ENCODE data around the gene EVC. TPM values are rescaled to one million over a fixed set of nuclear protein-coding genes. Genes with fewer than 3 reads are reported as not detected.

Gene EVC
- total RNA-seq, 1 experiment from 2014 or later: 17.3 TPM

DNA sequence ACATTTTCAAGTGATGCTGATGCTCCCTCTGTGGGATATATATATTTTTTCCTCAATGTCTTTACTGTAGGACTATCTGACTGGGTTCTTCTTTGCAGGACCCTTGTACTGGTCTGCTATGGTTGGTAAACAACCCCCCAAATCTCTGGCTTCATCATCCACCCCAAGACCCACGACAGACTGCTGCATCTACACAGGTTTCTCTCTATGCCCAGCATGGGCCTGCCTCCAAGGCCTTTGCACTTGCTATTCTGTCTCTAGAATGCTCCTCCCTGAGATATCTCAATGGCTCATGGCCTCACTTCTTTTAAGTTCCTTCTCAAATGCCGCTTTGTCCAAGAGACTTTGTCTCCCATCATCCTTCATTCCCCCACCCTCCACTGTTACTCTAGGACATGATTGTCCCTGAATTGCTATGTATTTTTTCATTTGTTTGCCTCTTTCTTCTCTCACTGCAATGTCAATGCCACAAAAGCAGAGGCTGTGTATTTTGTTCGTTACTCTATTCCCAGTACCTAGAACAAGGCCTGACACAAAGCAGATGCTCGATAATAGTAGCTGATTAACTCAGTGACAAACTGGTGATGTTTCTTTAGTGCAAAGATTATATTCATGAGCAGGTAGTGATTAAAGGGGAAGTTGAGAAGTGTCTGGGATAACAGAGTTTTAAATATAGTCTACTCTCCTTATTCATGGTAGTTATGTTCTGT is 6.6 kb downstream of the EVC start:
- CTCF ChIA-PET: no interaction called here
- no peak for DNase-seq (ENCODE audit: low spot score)
- Histone ChIP-seq H3K4me3 (ENCODE audit: low read depth, low read length, poor library complexity, severe bottlenecking) (no peak overlapping the region), H3K9me3 (ENCODE audit: low read depth, low read length, poor library complexity, severe bottlenecking) (peaks cover 9% of the 10 kb centered on the region), H3K36me3 (ENCODE audit: insufficient read depth, low read length, poor library complexity, severe bottlenecking) (peaks cover 4% of the 10 kb centered on the region), H3K27me3 (replicated peaks; ENCODE audit: insufficient read depth, low read depth, low read length, poor library complexity) (no peaks in the 10 kb centered on the region), H3K4me1 (ENCODE audit: insufficient read depth, low read length, poor library complexity, severe bottlenecking) (no peaks in the 10 kb centered on the region), H3K27ac (ENCODE audit: low read depth, low read length, poor library complexity, severe bottlenecking) (no peak overlapping the region)
- no TSS peak for BruUV-seq (replicated peaks)
- POLR2A ChIA-PET (ENCODE audit: low non-redundant PET): no interaction called here
- intact Hi-C loops (cut with micrococcal nuclease; ENCODE audit: unreplicated experiment): no loop called here
- TF ChIP-seq EZH2 (IDR thresholded peaks at IDR 0.05; ENCODE audit: borderline replicate concordance, low read depth, low read length, poor library complexity, severe bottlenecking): no peak
- TF ChIP-seq, protein P1, sequence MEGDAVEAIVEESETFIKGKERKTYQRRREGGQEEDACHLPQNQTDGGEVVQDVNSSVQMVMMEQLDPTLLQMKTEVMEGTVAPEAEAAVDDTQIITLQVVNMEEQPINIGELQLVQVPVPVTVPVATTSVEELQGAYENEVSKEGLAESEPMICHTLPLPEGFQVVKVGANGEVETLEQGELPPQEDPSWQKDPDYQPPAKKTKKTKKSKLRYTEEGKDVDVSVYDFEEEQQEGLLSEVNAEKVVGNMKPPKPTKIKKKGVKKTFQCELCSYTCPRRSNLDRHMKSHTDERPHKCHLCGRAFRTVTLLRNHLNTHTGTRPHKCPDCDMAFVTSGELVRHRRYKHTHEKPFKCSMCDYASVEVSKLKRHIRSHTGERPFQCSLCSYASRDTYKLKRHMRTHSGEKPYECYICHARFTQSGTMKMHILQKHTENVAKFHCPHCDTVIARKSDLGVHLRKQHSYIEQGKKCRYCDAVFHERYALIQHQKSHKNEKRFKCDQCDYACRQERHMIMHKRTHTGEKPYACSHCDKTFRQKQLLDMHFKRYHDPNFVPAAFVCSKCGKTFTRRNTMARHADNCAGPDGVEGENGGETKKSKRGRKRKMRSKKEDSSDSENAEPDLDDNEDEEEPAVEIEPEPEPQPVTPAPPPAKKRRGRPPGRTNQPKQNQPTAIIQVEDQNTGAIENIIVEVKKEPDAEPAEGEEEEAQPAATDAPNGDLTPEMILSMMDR (conservative IDR thresholded peaks at IDR 0.05; ENCODE audit: low read depth, low read length): no peak

DNA sequence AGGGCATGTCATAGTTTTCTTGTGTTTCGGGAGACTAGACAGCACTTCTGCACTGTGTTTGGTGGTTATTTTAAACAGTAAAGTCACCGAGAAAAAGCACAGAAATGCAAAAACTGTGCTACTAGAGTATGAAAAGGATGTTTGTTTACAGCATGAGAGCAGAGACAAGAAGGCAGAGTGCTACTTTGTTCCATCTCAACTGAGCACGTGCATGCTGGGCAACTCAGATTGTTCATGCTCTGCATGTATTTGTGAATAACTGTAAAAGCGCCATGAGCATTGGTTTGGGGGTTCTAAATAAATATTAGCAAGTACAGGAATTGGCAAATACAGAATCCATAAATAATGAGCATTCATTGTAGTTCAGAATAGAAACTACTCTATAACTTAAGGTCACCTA is 7.4 kb downstream of the EVC start:
- H3K27me3 ChIP-seq (replicated peaks; ENCODE audit: insufficient read depth, low read depth, low read length, poor library complexity): no peaks in the 10 kb centered on the region
- no peak overlapping the region for H3K4me3 ChIP-seq (ENCODE audit: low read depth, low read length, poor library complexity, severe bottlenecking)
- ChIA-PET CTCF (no interaction called here), POLR2A (ENCODE audit: low non-redundant PET) (no interaction called here)
- intact Hi-C loops (cut with micrococcal nuclease; ENCODE audit: unreplicated experiment): no loop called here
- no peaks in the 10 kb centered on the region for H3K4me1 ChIP-seq (ENCODE audit: insufficient read depth, low read length, poor library complexity, severe bottlenecking)
- BruUV-seq (replicated peaks): no TSS peak
- TF ChIP-seq, protein P1 (conservative IDR thresholded peaks at IDR 0.05; ENCODE audit: low read depth, low read length): no peak
- TF ChIP-seq EZH2 (IDR thresholded peaks at IDR 0.05; ENCODE audit: borderline replicate concordance, low read depth, low read length, poor library complexity, severe bottlenecking): no peak
- no peak overlapping the region for H3K27ac ChIP-seq (ENCODE audit: low read depth, low read length, poor library complexity, severe bottlenecking)
- no peak for DNase-seq (ENCODE audit: low spot score)
- peaks cover 9% of the 10 kb centered on the region for H3K9me3 ChIP-seq (ENCODE audit: low read depth, low read length, poor library complexity, severe bottlenecking)
- peaks cover 4% of the 10 kb centered on the region for H3K36me3 ChIP-seq (ENCODE audit: insufficient read depth, low read length, poor library complexity, severe bottlenecking)

DNA sequence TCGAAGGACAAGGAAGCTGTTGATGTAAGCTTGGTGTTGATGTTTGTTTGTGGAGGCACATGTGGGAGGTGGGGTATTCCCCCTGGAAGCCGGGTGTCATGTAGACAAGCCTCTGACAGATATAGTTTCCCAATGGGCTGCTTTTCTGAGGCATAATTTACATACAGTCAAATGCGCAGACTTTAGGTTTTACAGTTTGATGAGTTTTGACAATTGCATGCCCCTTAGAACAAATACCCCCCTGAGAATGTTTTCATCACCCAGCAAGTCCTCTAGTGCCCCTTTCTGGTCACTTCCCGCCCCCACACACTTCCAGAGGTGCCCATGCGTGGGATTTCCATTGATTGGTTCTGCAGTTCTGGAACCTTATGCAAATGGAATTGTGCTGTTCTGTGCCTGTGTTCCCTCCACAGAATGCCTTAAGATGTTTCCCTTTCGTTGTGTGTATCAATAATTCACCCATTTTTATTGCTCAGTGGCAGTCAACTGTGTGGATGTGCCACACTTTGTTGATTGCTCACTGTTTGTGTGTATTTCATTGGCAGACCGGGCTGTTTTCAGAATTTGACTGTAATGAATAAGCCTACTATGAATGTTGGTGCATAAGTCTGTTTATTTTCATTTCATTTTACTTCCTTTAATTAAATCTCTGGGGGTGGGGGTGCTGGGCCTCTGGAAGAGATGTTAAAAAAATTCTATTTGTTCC is 8.5 kb downstream of the EVC start:
- Histone ChIP-seq H3K27me3 (replicated peaks; ENCODE audit: insufficient read depth, low read depth, low read length, poor library complexity) (no peaks in the 10 kb centered on the region), H3K9me3 (ENCODE audit: low read depth, low read length, poor library complexity, severe bottlenecking) (peaks cover 9% of the 10 kb centered on the region), H3K4me1 (ENCODE audit: insufficient read depth, low read length, poor library complexity, severe bottlenecking) (no peaks in the 10 kb centered on the region), H3K4me3 (ENCODE audit: low read depth, low read length, poor library complexity, severe bottlenecking) (no peak overlapping the region), H3K27ac (ENCODE audit: low read depth, low read length, poor library complexity, severe bottlenecking) (no peak overlapping the region), H3K36me3 (ENCODE audit: insufficient read depth, low read length, poor library complexity, severe bottlenecking) (peaks cover 4% of the 10 kb centered on the region)
- POLR2A ChIA-PET (ENCODE audit: low non-redundant PET): no interaction called here
- BruUV-seq (replicated peaks): no TSS peak
- intact Hi-C loops (cut with micrococcal nuclease; ENCODE audit: unreplicated experiment): no loop called here
- no peak for TF ChIP-seq EZH2 (IDR thresholded peaks at IDR 0.05; ENCODE audit: borderline replicate concordance, low read depth, low read length, poor library complexity, severe bottlenecking)
- TF ChIP-seq, protein P1 (conservative IDR thresholded peaks at IDR 0.05; ENCODE audit: low read depth, low read length): 0 out of 2 replicates have a peak, but pooled peaks have one; percentile 10
- DNase-seq (ENCODE audit: low spot score): no peak
- CTCF ChIA-PET: no interaction called here
